Natural killer cell (primary cell): ENCODE results near the gene TK1. TPM values are rescaled to one million over a fixed set of nuclear protein-coding genes. Genes with fewer than 3 reads are reported as not detected.

Experiments
- ATAC-seq, 3 donors: fragments of 150-1000 bp in 2 of 3; fragments of 200-7000 bp in 1 of 3; cut with Tn5 transposase; 1 replicate in 1 of 3; 2 replicates in 2 of 3; pipeline ENCODE4 v1.10.0; 2021; ENCODE audit warnings: mild to moderate bottlenecking in 2 of 3, moderate library complexity in 2 of 3
- DNase-seq, 2 donors: peaks; one replicate each; pipeline versions ENCODE4 v3.0.0 to v3.0.0-alpha.2; 2013 to 2021; ENCODE audit warnings: mixed read lengths in 1 of 2
- H3K27ac ChIP-seq: one replicate; pipeline ENCODE4 v1.5.1; 2013; ENCODE audit warnings: mild to moderate bottlenecking, low read length
- H3K27me3 ChIP-seq: one replicate; pipeline ENCODE4 v1.6.1; 2013; ENCODE audit warnings: low read length; ENCODE audit not compliant: control insufficient read depth, insufficient read depth
- H3K36me3 ChIP-seq: one replicate; pipeline ENCODE4 v1.6.1; 2013; ENCODE audit warnings: low read length; ENCODE audit not compliant: control insufficient read depth, insufficient read depth
- H3K4me1 ChIP-seq: one replicate; pipeline ENCODE4 v1.6.1; 2013; ENCODE audit warnings: low read length; ENCODE audit not compliant: control insufficient read depth, insufficient read depth
- H3K4me3 ChIP-seq: one replicate; pipeline ENCODE4 v1.5.1; 2013; ENCODE audit warnings: low read length
- H3K9me3 ChIP-seq: one replicate; pipeline ENCODE4 v1.6.1; 2013; ENCODE audit warnings: low read length; ENCODE audit not compliant: control insufficient read depth, insufficient read depth
- H3K27ac Mint-ChIP-seq, 2 donors: one replicate each; pipeline ENCODE4 v1.8.0; 2022; ENCODE audit warnings: mild to moderate bottlenecking in 2 of 2, mixed read lengths in 2 of 2, moderate library complexity in 1 of 2
- H3K27me3 Mint-ChIP-seq, 2 donors: one replicate each; pipeline ENCODE4 v1.8.0; 2022; ENCODE audit warnings: low read depth in 2 of 2, mixed read lengths in 2 of 2
- H3K36me3 Mint-ChIP-seq: one replicate; pipeline ENCODE4 v1.8.0; 2022; ENCODE audit warnings: mixed read lengths
- H3K4me1 Mint-ChIP-seq, 2 donors: one replicate each; pipeline ENCODE4 v1.8.0; 2022; ENCODE audit warnings: mixed read lengths in 2 of 2
- H3K4me3 Mint-ChIP-seq: one replicate; pipeline ENCODE4 v1.8.0; 2022; ENCODE audit warnings: mild to moderate bottlenecking, moderate library complexity, mixed read lengths
- H3K9me3 Mint-ChIP-seq, 2 donors: one replicate each; pipeline ENCODE4 v1.8.0; 2022; ENCODE audit warnings: mixed read lengths in 2 of 2
- WGBS: methylation state at CpG from one replicate; pipeline ENCODE4 v1.1.7; 2013; ENCODE audit warnings: missing lambda C conversion rate; ENCODE audit not compliant: insufficient coverage; 5-methylcytosine and 5-hydroxymethylcytosine counted together
- intact Hi-C: fragments of 100-400 bp; cut with micrococcal nuclease; formaldehyde crosslinking; loops from one replicate; pipeline ENCODE4 v1.14.2; 2022
- total RNA-seq, 4 donors: library from RNA; stranded (reverse); fragments of 120-200 nt in 1 of 4; gene quantifications; one replicate each; pipeline versions ENCODE4 v1.2.3 to v1.2.4, GENCODE V29; 2013 to 2022
- TF ChIP-seq, protein P1 (sequence below): fragments of 200-600 bp; IDR thresholded peaks from one replicate; pipeline ENCODE4 v1.8.0; 2022; ENCODE audit warnings: antibody characterized with exemption

Gene TK1
- total RNA-seq, 3 donors from 2014 or later (not counting 1 experiment from before 2014, with no cell fraction given) = 2.1 to 5.1 (median 3.9) TPM

DNA sequence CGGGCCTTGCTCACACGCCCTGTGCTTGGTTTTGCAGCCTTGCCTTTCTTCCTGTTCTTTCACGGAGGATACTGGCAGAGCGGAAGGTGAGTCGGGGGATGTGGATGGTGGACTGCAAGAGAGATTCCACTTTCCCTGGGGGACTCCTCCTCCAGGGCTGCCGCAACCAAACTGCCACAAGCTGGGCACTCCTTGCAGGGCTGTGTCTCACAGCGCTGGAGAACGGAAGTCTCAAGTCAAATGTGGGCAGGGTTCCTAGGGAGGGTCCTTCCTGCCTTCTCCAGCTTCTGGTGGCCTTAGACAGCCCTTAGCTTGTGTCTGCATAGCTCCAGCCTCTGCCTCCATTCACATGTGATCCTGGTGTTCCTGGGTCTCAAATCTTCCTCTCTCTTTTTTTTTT lies 15.8 kb upstream of the TK1 start:
- ATAC-seq (no peak), DNase-seq (no peak)
- no peak overlapping the region for H3K4me3 ChIP-seq
- TF ChIP-seq, protein P1, sequence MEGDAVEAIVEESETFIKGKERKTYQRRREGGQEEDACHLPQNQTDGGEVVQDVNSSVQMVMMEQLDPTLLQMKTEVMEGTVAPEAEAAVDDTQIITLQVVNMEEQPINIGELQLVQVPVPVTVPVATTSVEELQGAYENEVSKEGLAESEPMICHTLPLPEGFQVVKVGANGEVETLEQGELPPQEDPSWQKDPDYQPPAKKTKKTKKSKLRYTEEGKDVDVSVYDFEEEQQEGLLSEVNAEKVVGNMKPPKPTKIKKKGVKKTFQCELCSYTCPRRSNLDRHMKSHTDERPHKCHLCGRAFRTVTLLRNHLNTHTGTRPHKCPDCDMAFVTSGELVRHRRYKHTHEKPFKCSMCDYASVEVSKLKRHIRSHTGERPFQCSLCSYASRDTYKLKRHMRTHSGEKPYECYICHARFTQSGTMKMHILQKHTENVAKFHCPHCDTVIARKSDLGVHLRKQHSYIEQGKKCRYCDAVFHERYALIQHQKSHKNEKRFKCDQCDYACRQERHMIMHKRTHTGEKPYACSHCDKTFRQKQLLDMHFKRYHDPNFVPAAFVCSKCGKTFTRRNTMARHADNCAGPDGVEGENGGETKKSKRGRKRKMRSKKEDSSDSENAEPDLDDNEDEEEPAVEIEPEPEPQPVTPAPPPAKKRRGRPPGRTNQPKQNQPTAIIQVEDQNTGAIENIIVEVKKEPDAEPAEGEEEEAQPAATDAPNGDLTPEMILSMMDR = no peak
- Mint-ChIP-seq H3K36me3 (no peaks in the 10 kb centered on the region), H3K9me3 (no peaks in the 10 kb centered on the region), H3K27ac (no peak overlapping the region), H3K4me1 (no peaks in the 10 kb centered on the region), H3K27me3 (no peaks in the 10 kb centered on the region), H3K4me3 (no peak overlapping the region)
- intact Hi-C loops = no loop called here
- WGBS = 91% methylated on average over 8 of the region's 8 CpGs
- H3K27ac ChIP-seq = no peak overlapping the region
- no peaks in the 10 kb centered on the region for H3K27me3 ChIP-seq
- H3K4me1 ChIP-seq = no peaks in the 10 kb centered on the region
- no peaks in the 10 kb centered on the region for H3K9me3 ChIP-seq
- H3K36me3 ChIP-seq = no peaks in the 10 kb centered on the region

DNA sequence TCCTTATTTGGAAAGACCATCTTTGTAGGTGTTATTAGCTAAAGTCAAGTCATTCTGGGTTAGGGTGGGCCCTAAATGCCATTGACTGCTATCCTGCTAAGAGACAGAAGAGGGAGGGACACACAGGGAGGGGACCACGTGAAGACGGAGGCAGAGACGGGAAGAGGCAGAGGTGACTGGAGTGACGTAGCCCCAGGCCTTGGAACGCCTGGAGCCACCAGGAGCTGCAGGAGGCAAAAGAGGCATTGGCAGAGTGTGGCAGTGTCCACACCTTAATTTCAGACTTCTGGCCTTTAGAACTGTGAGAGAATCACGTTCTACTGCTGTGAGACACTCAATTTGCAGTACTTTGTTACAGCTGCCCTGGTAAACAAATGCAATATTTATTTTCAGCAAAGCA lies 13.6 kb upstream of the TK1 start:
- intact Hi-C loops = no loop called here
- H3K4me1 ChIP-seq = no peaks in the 10 kb centered on the region
- H3K27me3 ChIP-seq = no peaks in the 10 kb centered on the region
- no peaks in the 10 kb centered on the region for H3K9me3 Mint-ChIP-seq
- no peaks in the 10 kb centered on the region for H3K4me1 Mint-ChIP-seq
- TF ChIP-seq, protein P1 = no peak
- H3K9me3 ChIP-seq = no peaks in the 10 kb centered on the region
- no peak overlapping the region for H3K4me3 ChIP-seq
- DNase-seq (no peak), ATAC-seq (no peak)
- no peak overlapping the region for H3K4me3 Mint-ChIP-seq
- H3K27me3 Mint-ChIP-seq = no peaks in the 10 kb centered on the region
- H3K36me3 Mint-ChIP-seq = no peaks in the 10 kb centered on the region
- H3K36me3 ChIP-seq = no peaks in the 10 kb centered on the region
- 94% methylated on average over 6 of the region's 6 CpGs for WGBS
- no peak overlapping the region for H3K27ac ChIP-seq
- H3K27ac Mint-ChIP-seq = no peak overlapping the region

DNA sequence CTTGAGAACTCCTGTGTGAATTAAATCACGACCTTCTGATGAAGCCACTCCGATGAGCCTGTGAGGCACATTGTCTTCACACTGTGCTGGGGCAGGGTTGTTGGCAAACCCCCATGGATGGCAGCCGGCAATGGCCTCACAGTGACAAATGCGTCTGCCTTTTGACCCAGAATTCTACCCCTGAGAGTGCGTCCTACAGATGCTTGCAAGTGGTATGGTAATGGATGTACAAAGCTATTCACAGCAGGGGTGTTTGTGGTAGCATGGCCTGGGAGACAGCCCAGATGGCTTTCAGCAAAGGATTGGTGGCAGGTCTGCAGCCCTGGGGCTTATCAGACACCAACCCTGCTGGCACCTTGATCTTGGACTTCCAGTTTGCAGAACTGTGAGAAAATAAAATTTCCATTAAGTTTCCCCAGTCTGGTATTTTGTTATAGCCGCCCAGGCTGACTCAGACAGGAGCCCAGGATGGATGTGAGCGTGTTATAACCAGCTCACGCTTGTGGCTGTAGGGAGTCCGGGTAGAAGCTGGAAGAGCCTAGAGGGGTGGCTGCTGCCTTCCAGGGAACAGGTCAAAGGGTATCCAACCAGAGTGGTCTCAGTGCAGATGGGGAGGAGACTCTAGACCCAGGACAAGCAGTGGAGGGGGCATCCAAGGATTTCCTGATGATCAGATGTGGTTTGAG lies 10.4 kb upstream of the TK1 start:
- intact Hi-C loops = no loop called here
- H3K4me1 ChIP-seq = no peaks in the 10 kb centered on the region
- Mint-ChIP-seq H3K27me3 (no peaks in the 10 kb centered on the region), H3K4me3 (no peak overlapping the region), H3K36me3 (no peaks in the 10 kb centered on the region), H3K4me1 (no peaks in the 10 kb centered on the region), H3K9me3 (no peaks in the 10 kb centered on the region), H3K27ac (no peak overlapping the region)
- no peaks in the 10 kb centered on the region for H3K9me3 ChIP-seq
- no peaks in the 10 kb centered on the region for H3K27me3 ChIP-seq
- H3K27ac ChIP-seq = no peak overlapping the region
- no peak for ATAC-seq
- WGBS = 91% methylated on average over 9 of the region's 9 CpGs
- TF ChIP-seq, protein P1 = no peak
- H3K4me3 ChIP-seq = no peak overlapping the region
- H3K36me3 ChIP-seq = no peaks in the 10 kb centered on the region
- no peak for DNase-seq

DNA sequence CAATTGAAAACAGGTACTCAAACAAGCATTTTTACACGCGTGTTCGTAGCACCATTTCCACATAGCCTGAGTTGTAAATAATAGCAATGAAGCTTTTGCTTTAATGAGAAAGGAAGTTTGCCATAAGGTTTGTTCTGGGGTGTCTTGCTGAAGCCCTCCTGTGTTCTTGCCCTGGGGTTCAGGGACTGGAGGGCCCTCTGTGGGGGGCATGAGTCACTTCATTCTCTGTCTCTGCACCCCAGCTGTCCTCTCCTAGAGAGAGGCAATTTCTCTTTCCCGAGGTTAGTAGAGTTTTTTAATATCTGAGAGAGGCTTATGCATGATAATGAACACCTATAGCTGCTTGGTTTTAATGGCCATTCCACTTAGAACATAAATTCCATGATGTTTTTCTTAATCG lies 9.9 kb upstream of the TK1 start:
- no peak for DNase-seq
- no peaks in the 10 kb centered on the region for H3K36me3 Mint-ChIP-seq
- H3K27ac Mint-ChIP-seq = no peak overlapping the region
- H3K9me3 ChIP-seq = no peaks in the 10 kb centered on the region
- H3K4me1 Mint-ChIP-seq = no peaks in the 10 kb centered on the region
- H3K4me1 ChIP-seq = no peaks in the 10 kb centered on the region
- no peak overlapping the region for H3K4me3 ChIP-seq
- no peak for ATAC-seq
- intact Hi-C loops = no loop called here
- no peak overlapping the region for H3K4me3 Mint-ChIP-seq
- no peaks in the 10 kb centered on the region for H3K9me3 Mint-ChIP-seq
- H3K27me3 Mint-ChIP-seq = no peaks in the 10 kb centered on the region
- no peaks in the 10 kb centered on the region for H3K27me3 ChIP-seq
- WGBS = 96% methylated on average over 4 of the region's 5 CpGs
- no peak overlapping the region for H3K27ac ChIP-seq
- no peaks in the 10 kb centered on the region for H3K36me3 ChIP-seq
- TF ChIP-seq, protein P1 = no peak
